NK-92 (cell line): Measurements from ENCODE around the gene ZFP64.
"Not testable (repeated sequence)": the region's sequence is repeated elsewhere in the genome, so short reads cannot be mapped to it uniquely, and the experiment has no call there.

Experiments used
- DNase-seq: peaks from one replicate; lab custom pipeline; 2025; ENCODE audit not compliant: unreplicated experiment; lab: John Stamatoyannopoulos, UW

The ZFP64 gene

DNA sequence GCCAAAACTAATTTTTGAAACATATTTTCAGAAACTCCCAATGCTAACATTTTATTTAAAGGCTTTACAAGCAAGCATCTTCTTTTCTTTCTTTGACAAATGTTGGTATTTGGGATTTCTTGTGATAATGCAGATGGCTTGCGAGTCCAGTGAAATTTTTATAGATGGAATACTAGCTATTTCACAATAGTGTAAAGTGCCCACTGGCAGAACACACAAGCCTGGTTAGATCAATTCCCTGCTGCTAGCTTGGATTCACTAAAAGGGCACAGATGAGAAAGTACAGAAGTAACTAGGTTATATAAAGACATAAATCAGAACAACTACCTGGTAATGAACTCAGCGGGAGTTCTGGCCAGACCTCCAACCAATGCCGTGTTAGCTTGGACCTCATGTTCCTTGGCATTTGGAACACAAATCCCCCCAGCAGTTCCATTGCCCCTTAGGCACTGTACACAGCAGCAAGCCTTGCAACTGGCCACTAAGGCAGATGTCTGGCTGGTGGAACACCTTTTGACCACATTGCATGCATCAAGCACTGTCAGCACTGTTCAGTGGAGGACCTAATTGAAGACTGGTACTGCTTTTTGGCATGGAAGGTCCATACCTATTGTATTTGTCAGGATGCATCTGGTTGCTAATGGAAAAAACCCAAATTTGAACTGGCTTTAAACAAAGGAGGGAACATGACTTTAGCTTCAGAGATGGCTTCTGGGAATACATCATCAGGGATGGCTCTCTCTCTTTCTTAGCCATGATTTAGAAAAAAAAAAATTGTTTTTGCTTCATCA, 15.6 kb upstream of the ZFP64 start:
- DNase-seq = no peak

DNA sequence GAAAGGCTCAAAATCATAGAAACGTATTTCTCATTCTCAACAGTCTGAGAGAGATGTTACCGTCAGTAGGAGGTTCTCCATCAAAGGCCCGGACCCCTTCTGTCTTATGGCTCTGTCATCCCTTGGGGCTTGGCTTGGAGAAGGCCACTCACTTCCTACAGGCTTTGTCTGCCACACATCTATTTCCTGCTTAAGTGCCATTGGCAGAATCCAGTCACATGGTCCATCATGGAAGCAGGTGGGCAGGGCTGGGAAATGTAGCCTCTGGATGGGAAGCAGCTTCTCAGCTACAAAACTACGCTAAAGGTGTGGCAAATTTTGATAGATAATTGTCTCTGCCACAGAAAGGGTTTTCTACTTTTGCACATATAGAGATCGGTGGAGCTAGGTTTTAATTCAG, 12.6 kb upstream of the ZFP64 start:
- DNase-seq = no peak

DNA sequence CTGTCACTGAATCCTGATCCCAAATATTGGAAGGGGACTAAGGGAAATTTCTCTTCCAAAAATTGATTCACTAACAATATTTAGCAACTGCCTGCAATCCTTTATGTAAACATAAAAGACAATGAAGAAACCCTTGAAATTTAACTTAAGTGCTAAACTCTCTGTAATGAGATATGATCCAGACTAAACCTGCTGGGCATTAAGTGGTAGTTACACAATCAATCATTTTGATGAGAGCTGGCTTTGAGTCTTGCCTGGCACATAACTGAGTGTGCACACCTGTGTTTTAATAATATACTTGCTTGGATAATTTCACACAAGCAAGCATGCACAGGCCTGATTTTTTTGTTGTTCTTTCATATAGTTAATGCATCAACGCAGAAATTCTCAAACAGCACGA, 9.8 kb upstream of the ZFP64 start:
- DNase-seq = no peak

DNA sequence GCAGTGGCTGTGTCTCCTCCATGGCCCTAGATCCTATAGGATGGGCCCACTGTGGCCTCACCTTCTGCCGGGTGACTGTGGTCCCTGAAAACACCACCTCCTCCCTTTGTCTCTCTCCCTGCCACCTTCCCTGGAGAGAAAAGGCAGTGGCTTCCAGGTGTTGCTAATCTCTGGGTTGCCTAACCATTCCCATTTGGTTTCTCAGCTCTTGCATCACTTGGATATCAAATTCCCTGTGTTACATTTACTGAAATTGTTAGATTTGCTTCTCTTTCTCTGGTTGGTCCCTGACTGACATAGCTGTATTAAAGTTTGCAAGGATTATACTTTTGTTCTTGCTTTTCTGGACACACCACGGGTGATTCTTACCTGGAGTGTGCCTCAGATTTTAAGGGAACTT, 9.3 kb upstream of the ZFP64 start:
- no peak for DNase-seq

DNA sequence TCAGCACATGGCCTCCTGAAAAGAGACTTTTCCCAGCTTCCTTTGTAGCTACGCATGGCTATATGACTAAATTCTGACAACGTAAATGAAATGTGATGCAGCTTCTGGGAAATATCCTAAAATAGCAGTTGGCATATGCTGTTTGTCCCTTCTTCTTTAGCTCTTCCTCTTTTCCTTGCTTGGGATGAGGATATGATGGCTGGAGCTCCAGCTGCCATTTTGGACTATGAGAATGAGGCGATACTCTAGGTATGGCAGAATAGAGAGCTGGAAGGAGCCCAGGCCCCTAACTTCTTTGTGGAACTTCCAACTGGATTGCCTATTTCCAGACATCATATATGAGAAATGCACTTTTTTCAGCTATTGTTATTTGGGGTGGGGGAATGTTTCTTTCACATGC, 5.3 kb upstream of the ZFP64 start:
- DNase-seq = no peak

DNA sequence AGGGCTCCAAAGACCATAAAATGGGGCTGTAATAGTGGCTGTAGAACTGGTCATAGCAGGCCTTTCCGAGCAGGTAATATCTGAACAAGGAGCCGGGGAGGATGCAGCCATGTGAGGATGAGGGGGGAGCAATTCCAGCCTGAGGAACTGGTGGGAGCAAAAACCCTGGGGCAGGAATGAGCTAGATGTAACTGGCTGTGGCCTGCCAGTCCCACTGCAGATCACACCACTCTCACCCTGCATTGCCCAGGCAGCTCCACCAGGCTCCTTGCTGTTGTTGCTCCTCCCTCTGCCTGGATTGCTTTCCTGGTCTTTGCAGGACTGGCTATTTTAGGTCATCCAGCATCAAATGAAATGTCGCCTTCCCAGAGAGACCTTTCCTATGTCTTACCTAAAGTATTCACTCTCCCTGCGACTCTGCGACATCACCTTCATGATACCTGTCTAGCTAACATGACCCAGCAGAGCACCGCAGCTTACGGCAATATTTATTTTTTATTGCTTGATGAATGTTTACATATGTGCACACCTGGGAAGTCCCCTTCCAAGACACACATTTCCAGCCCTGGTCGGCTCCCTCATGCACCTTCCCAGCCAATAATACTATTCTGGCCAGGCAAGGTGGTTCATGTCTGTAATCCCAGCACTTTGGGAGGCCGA, 2.4 kb upstream of the ZFP64 start:
- DNase-seq = no peak

DNA sequence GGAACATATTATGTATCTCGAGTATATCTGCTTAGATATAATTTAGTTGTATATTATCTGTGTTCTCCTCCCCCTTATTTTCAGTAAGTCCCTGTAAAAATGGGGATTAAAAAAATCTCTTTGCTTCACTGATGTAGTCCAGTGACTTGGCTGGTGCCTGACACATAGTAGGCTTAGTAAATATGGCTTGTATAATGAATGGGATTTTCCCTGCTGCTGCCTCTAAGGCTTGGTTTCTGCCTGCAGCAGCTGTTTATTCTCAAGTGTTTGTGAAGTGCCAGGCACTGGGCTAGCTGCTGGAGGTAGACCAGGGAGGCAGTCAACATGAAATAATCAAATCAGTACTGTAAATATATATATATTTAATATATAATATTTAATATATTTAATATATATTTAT, 1.6 kb upstream of the ZFP64 start:
- no peak for DNase-seq

DNA sequence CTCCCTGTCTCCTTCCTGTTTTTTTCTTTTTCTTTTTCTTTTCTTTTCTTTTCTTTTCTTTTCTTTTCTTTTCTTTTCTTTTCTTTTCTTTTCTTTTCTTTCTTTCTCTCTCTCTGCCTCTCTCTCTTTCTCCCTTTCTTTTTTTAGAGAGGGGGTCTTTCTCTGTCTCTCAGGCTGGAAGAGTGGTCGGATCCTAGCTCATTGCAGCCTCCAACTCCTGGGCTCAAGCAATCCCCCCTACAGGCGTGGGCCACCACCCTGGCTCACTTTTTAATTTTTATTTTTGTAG, 1.1 kb upstream of the ZFP64 start:
- DNase-seq = not testable (repeated sequence)

DNA sequence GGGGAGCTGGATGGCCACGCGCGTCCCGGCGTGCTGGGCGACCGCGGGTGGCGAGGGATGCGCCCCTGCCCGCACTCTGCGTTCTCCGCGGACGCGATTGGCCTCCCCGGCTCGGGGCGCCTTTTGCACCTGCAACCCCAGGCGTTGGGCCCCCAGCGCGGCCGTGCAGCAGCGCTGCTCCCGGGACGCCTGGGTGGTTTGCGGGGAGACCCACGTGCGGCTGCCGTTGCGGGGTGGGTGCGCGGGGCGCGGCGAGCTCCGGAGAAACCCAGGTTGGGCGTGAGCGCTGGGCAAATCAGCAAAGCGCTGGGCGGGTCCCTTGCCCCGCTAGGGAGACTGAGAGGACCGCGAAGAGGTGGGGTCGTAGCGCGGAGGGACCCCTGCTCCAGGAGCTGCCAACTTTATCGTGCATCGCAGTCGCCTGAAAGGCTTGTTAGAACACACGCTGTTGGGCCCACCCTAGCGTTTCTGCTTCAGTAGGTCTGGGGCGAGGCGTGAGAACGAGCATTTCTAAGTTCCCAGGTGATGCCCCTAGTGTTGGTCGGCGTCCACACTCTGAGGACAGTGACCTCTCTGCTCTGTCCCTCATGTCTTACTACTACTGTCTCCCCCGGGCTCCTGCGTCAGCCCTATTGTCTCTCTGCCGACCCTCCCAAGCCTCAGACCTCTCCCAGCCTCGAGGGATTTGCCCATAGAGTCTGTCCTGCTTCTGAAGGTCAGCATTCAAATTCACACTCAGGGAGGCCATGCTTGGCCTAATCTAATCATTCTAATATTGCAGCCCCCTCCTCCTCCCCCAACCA, 538 bp upstream of the ZFP64 start:
- DNase-seq = no peak

DNA sequence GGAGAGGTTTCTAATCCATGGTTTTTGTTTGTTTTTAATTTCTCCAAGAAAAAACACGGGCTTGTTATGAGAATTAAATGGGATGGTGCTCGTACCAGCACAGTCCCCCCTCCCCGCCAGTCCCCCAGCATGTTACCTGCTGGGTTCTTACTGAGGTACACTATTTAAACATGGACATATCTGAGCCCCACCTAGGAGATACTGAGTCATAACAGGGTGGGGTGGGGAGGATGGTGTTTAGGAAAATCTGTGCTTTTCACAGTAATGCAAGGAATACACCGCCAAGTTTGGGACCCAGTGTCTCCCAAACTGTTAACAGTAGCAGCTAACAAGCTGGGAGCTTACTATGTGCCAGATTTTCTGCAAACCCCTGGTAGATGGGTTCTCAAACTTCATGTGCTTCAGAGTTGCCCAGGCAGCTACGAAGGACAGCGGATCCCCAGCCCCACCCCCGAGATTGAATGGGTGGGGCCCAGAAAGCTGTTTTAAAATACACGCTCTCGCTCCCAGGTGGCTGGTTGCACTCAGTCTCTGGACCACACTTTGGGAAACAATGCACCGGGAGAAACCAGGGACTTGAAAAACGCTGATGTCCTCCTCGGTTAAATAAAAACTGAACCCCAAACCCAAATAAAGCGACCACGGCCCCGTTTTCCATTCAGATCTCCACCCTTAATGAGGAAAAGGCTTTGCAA, 995 bp downstream of the ZFP64 start:
- no peak for DNase-seq

DNA sequence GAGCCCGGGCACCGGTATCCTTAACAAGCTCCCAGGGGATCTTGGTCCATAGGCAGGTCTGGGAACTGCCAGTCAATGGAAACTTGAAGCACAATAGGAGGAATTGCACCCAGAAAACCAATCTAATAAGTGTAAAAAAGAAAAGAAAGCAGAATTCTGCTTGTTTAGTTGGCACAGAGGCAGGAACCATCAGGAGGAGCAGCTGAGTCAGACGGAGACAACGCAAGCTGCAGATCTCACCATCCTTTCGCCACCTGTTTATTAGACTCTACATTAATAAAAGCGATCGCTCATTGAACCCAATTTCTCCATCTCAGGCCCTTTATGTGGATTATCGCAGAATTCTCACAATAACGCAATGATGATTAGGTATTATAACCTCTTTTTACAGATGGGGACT, 9.8 kb downstream of the ZFP64 start:
- DNase-seq = no peak

DNA sequence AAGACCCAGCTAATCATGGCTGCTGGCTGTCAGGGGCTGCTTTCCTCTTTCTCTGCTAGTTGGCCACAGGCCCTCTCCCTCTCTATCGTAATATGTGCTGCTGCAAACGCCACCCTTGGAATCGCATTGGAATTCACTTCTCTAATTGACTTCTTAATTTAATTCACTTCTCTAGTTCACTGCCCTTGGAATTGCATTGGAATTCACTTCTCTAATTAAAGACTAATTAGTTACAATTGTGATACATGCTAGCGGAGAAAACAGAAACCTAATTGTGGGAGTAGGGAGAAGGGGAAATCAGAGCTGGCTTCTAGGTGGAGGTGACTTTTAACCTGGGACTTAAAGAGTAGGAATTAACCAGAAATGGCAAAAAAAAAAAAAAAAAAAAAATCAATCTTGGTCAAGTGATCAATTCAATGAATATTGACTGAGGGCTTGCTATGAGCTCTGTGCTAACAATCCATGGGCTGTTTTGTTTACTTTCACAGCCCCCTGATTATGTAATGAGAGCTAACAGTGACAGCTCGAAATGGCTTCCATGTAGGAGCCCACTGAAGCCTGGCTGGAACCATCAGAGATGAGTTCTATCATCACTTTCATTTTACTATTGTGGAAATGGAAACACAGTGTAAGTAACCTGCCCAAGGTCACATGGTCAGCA, 11.3 kb downstream of the ZFP64 start:
- DNase-seq = no peak

DNA sequence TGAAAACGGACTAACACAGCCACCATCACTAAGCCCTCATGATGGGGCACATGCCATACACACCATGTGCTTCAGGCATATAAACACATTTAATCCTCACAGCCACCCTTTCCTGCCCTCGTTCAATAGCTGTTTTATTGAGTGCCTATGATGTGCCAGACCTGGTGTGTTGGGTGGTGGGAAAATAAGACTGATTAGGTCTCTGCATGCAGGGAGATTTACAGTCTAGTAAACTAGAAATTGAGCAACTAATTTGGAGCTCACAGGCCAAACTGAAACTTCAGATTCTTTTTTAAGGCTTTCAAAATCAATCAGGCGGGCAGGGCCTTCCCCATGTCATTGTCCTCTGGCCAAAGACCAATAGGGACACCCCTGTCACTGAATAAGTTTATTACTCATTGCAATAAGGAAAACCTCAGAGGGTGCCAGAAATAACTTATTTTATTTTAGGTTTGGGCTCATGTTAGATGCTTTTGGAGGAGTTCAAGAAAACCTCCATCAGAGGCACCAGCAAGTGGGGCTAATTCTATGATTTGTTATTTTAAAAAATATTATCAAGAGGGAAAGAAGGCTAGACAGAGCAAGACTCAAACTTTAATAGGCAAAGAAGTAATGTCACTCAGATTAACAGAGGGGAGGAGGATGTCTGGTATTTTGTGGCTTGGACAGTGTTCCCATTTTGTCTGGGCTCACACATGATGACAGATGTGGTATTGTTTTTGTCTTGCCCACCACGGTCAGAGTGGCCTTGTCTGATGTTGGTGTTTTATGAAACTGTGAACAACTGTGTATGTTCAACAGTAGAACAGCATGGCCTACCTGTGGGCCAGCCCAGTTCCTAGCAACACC, 12.0 kb downstream of the ZFP64 start:
- no peak for DNase-seq

DNA sequence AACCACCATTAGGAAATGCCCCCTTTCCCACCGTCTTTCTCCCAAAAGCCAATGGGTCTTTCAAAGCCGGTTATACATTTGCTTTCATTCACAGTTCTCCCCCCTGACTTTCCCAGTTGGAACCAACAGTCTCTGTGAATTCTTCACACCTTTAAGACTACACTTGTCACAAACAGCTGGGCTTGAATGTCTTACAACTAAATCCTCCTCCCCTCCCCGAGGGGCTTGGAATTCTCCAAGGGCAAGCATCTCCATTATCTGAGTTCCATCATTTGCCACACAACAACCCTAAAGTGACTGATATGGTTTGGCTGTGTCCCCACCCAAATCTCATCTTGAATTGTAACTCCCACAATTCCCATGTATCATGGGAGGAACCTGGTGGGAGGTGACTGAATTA, 12.9 kb downstream of the ZFP64 start:
- no peak for DNase-seq

DNA sequence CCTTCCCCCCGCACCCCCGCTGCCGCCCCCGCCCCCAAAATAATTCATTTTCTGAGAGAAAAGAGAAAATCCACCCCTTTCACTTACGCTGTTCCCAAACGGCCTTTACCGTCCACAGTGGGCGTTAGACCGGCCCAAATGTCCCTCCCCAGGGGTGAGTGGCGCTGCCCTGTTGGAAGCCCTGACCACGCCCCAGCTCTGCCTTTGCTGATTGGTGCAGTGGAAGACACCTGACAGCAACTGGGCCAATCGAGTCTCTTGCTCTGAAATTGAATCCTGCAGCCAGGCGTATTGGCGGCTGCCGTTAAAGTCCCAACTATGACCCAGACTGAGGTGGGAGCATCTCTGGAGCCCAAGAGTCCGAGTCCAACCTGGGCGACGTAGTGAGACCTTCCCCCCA, 15.7 kb downstream of the ZFP64 start:
- DNase-seq = no peak

DNA sequence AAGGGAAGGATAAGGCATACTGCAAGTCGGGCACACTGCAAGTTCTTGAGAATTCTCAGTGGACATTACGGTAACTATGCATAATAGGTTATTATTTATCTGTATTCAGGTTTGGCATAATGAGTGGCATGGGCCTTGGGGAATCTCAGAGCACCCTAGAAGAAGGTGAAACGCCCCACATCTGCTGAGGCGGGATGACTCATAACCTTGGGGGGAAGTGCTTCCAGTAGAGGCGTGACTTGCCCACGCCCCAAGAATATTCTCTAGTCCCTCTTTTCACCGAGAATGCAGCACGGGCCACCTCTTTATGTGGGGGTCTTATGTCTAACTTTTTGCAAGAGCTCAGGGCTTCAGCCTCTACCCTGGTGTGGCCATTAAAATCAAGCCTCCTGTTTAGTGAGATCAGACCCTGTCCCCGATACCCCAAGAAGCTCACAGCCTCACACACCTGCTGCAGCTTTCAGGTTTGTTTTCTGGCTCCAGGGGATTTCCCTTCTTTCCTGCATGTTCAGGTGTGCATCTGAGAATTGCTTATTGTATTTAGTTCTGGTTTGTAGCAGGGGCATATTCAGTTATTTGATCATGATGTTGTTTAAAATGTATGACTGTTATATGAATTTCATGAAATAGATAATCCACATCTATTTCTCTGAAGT, 19.1 kb downstream of the ZFP64 start:
- DNase-seq = no peak

DNA sequence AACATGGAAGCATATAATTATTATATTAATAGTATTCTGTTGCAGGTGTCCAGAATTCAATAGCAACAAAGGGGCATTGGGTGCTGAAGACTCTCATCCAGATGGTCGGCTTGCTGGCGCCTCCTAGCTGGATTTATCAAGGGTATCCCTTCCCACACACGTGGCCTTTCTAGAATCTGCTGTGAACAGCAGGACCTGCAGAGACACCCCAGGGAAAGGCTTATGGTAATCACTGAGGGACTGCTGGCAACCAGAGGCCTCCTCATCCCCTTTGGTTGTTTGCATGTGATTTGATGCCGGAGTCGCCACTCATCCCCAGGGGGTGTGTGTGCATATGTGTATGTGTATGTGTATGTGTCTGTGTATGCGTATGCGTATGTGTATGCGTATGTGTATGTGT, 20.6 kb downstream of the ZFP64 start:
- DNase-seq = no peak

DNA sequence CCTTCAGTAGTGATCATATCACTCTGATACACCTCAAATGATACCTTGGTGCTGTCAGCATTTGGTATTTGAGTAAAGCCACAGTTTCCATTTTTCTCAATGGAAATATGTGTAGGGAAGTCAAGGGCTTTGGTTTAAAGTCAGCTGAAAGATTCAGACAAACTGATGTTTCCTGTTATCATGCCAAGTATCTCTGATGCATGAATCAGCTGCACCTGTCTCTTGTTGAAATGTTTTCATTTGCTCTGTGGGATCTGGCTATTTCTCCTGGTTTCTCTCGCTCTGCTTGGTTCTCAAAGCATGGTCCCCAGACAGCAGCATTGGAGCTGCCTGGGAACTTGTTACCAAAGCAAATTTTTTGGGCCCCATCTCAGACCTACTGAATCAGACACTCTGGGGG, 23.5 kb downstream of the ZFP64 start:
- no peak for DNase-seq

DNA sequence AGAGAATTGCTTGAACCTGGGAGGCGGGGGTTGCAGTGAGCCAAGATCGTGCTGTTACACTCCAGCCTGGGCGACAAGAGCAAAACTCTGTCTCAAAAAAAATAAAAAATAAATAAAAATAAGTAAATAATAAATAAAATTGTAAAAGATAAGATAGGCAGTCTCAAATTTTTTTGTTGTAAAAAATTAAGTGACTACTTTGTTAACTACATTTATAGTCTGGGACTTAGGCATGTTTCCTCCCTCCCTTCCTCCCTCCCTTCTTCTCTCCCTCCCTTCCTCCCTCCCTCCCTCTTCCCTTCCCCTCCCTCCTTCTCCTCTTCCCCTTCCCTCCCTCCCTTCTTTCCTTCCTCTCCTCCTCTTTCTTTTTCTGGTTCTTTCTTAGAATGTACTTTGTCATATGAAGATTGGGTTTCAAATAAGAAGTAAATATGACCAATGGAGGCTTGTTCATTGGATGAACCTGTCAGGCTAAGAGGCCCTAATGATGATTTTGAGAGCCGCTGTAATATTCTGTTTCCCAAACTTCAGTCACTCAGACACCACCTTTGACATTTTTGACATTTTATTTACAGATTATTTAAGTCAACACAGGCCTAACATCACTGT, 24.2 kb downstream of the ZFP64 start:
- DNase-seq = no peak
